Fibroblast of upper back skin (primary cell): ENCODE data around the gene SHCBP1L.
"Not testable (repeated sequence)": the region's sequence is repeated elsewhere in the genome, so short reads cannot be mapped to it uniquely, and the experiment has no call there.

ENCODE experiments used
- DNase-seq: peaks from one replicate; pipeline ENCODE4 v3.0.0-alpha.2; 2013

The SHCBP1L gene

GRCh38 chr1:182962554-182963115, 9.7 kb upstream of the SHCBP1L start:
- peak; percentile 88 for DNase-seq

GRCh38 chr1:182960046-182960445, 7.1 kb upstream of the SHCBP1L start:
- no peak for DNase-seq

GRCh38 chr1:182957902-182958395, 5.0 kb upstream of the SHCBP1L start:
- DNase-seq: peak; percentile 10

GRCh38 chr1:182956708-182957365, 3.9 kb upstream of the SHCBP1L start:
- no peak for DNase-seq

- DNase-seq: peak; percentile 93
These were observed 2.9 kb upstream of the SHCBP1L start for GRCh38 chr1:182955596-182956588.

- no peak for DNase-seq
These were observed 860 bp upstream of the SHCBP1L start for GRCh38 chr1:182953826-182954225.

- DNase-seq: not testable (repeated sequence)
These were observed 9.6 kb downstream of the SHCBP1L start for GRCh38 chr1:182943336-182943735.

- DNase-seq: peak; percentile 10
These were observed 10.8 kb downstream of the SHCBP1L start for GRCh38 chr1:182942145-182942544.

- DNase-seq: no peak
These were observed 13.6 kb downstream of the SHCBP1L start for GRCh38 chr1:182939413-182939812.

GRCh38 chr1:182935716-182936115, 17.2 kb downstream of the SHCBP1L start:
- DNase-seq: no peak

GRCh38 chr1:182930985-182931384, 22.0 kb downstream of the SHCBP1L start:
- DNase-seq: no peak

- DNase-seq: no peak
These were observed 25.1 kb downstream of the SHCBP1L start for GRCh38 chr1:182927693-182928433.

- DNase-seq: no peak
These were observed 27.3 kb downstream of the SHCBP1L start for GRCh38 chr1:182925661-182926060.

- DNase-seq: peak; percentile 10
These were observed 35.6 kb downstream of the SHCBP1L start for GRCh38 chr1:182917378-182917777.

GRCh38 chr1:182913401-182913800, 39.6 kb downstream of the SHCBP1L start:
- no peak for DNase-seq

- no peak for DNase-seq
These were observed 42.8 kb downstream of the SHCBP1L start for GRCh38 chr1:182910143-182910542.

- DNase-seq: no peak
These were observed 43.4 kb downstream of the SHCBP1L start for GRCh38 chr1:182909578-182909977.

GRCh38 chr1:182905321-182905720, 47.6 kb downstream of the SHCBP1L start:
- DNase-seq: no peak

- not testable (repeated sequence) for DNase-seq
These were observed 51.0 kb downstream of the SHCBP1L start for GRCh38 chr1:182901946-182902345.

- no peak for DNase-seq
These were observed 55.3 kb downstream of the SHCBP1L start for GRCh38 chr1:182897696-182898095.

- no peak for DNase-seq
These were observed 61.9 kb downstream of the SHCBP1L start for GRCh38 chr1:182890927-182891610.

- DNase-seq: no peak
These were observed 63.0 kb downstream of the SHCBP1L start for GRCh38 chr1:182889997-182890396.
